Measurements from ENCODE around the gene C10orf67. TPM values are rescaled to one million over a fixed set of nuclear protein-coding genes. Genes with fewer than 3 reads are reported as not detected.
"Not testable (repeated sequence)": the region's sequence is repeated elsewhere in the genome, so short reads cannot be mapped to it uniquely, and the experiment has no call there.

The C10orf67 gene
- total RNA-seq, 1 experiment from 2014 or later = 0.15 TPM

GRCh38 chr10:23258516-23258915 lies 86.1 kb downstream of the C10orf67 start:
- Histone ChIP-seq H3K79me2 (ENCODE audit: low read length) (no peaks in the 10 kb centered on the region), H3K9me2 (replicated peaks; ENCODE audit: low read length) (no peaks in the 10 kb centered on the region), H3K36me3 (ENCODE audit: low read depth, low read length) (no peaks in the 10 kb centered on the region), H3K27me3 (ENCODE audit: low read length) (peaks cover 38% of the 10 kb centered on the region), H3K4me2 (ENCODE audit: low read length) (no peak overlapping the region), H2AFZ (ENCODE audit: low read length) (no peak overlapping the region), H3K27ac (ENCODE audit: low read length) (no peak overlapping the region), H4K20me1 (ENCODE audit: low read length) (no peaks in the 10 kb centered on the region), H3K4me1 (ENCODE audit: insufficient read depth, low read length) (no peaks in the 10 kb centered on the region), H3K4me3 (ENCODE audit: low read length) (no peak overlapping the region), H3F3A (ENCODE audit: low read length, unreplicated experiment) (no peaks in the 10 kb centered on the region), H3K9ac (ENCODE audit: low read length) (no peak overlapping the region), H3K9me3 (ENCODE audit: low read length) (no peaks in the 10 kb centered on the region)
- no TSS peak for BruUV-seq (replicated peaks)
- POLR2A ChIA-PET (ENCODE audit: unreplicated experiment) = no interaction called here
- DNase-seq (no peak), ATAC-seq (no peak)
- CTCF ChIA-PET = no interaction called here
- intact Hi-C loops (cut with micrococcal nuclease) = no loop called here
- no peak for TF ChIP-seq EZH2phosphoT487 (IDR thresholded peaks at IDR 0.05; ENCODE audit: borderline replicate concordance, low read length)
- no peak for TF ChIP-seq EZH2 (IDR thresholded peaks at IDR 0.05; ENCODE audit: low read length, unreplicated experiment)
- TF ChIP-seq CTCF (conservative IDR thresholded peaks at IDR 0.05; ENCODE audit: low read depth, low read length) = no peak

- Histone ChIP-seq H3F3A (ENCODE audit: low read length, unreplicated experiment) (no peaks in the 10 kb centered on the region), H3K36me3 (ENCODE audit: low read depth, low read length) (no peaks in the 10 kb centered on the region), H3K4me3 (ENCODE audit: low read length) (no peak overlapping the region), H3K27me3 (ENCODE audit: low read length) (peaks cover 12% of the 10 kb centered on the region), H2AFZ (ENCODE audit: low read length) (no peak overlapping the region), H3K9ac (ENCODE audit: low read length) (no peak overlapping the region), H3K9me3 (ENCODE audit: low read length) (no peaks in the 10 kb centered on the region), H3K4me2 (ENCODE audit: low read length) (no peak overlapping the region), H3K4me1 (ENCODE audit: insufficient read depth, low read length) (no peaks in the 10 kb centered on the region), H4K20me1 (ENCODE audit: low read length) (no peaks in the 10 kb centered on the region), H3K79me2 (ENCODE audit: low read length) (no peaks in the 10 kb centered on the region), H3K9me2 (replicated peaks; ENCODE audit: low read length) (no peaks in the 10 kb centered on the region), H3K27ac (ENCODE audit: low read length) (no peak overlapping the region)
- TF ChIP-seq CTCF (conservative IDR thresholded peaks at IDR 0.05; ENCODE audit: low read depth, low read length) = no peak
- TF ChIP-seq EZH2 (IDR thresholded peaks at IDR 0.05; ENCODE audit: low read length, unreplicated experiment) = no peak
- TF ChIP-seq EZH2phosphoT487 (IDR thresholded peaks at IDR 0.05; ENCODE audit: borderline replicate concordance, low read length) = no peak
- ChIA-PET CTCF (no interaction called here), POLR2A (ENCODE audit: unreplicated experiment) (no interaction called here)
- no peak for DNase-seq
- no peak for ATAC-seq
- BruUV-seq (replicated peaks) = no TSS peak
- intact Hi-C loops (cut with micrococcal nuclease) = no loop called here
These were observed 90.8 kb downstream of the C10orf67 start for GRCh38 chr10:23253780-23254179.

GRCh38 chr10:23252859-23253258 lies 91.7 kb downstream of the C10orf67 start:
- BruUV-seq (replicated peaks); H3K36me3 ChIP-seq (ENCODE audit: low read depth, low read length); H3F3A ChIP-seq (ENCODE audit: low read length, unreplicated experiment); H3K9me2 ChIP-seq (replicated peaks; ENCODE audit: low read length); H4K20me1 ChIP-seq (ENCODE audit: low read length); intact Hi-C loops (cut with micrococcal nuclease); POLR2A ChIA-PET (ENCODE audit: unreplicated experiment); H2AFZ ChIP-seq (ENCODE audit: low read length); H3K4me3 ChIP-seq (ENCODE audit: low read length); H3K4me2 ChIP-seq (ENCODE audit: low read length); DNase-seq; ATAC-seq; H3K27ac ChIP-seq (ENCODE audit: low read length); H3K9me3 ChIP-seq (ENCODE audit: low read length); H3K9ac ChIP-seq (ENCODE audit: low read length); H3K79me2 ChIP-seq (ENCODE audit: low read length); CTCF ChIA-PET; H3K4me1 ChIP-seq (ENCODE audit: insufficient read depth, low read length): not testable (repeated sequence)
- peaks cover 18% of the 10 kb centered on the region for H3K27me3 ChIP-seq (ENCODE audit: low read length)

GRCh38 chr10:23241779-23242178 lies 102.8 kb downstream of the C10orf67 start:
- BruUV-seq (replicated peaks); H3K4me3 ChIP-seq (ENCODE audit: low read length); H3K9me2 ChIP-seq (replicated peaks; ENCODE audit: low read length); ATAC-seq; H3K9ac ChIP-seq (ENCODE audit: low read length); H3K79me2 ChIP-seq (ENCODE audit: low read length); H3K36me3 ChIP-seq (ENCODE audit: low read depth, low read length); H3F3A ChIP-seq (ENCODE audit: low read length, unreplicated experiment); H3K4me2 ChIP-seq (ENCODE audit: low read length); H2AFZ ChIP-seq (ENCODE audit: low read length); H4K20me1 ChIP-seq (ENCODE audit: low read length); CTCF ChIA-PET; POLR2A ChIA-PET (ENCODE audit: unreplicated experiment); DNase-seq; H3K4me1 ChIP-seq (ENCODE audit: insufficient read depth, low read length); H3K9me3 ChIP-seq (ENCODE audit: low read length); intact Hi-C loops (cut with micrococcal nuclease); H3K27ac ChIP-seq (ENCODE audit: low read length): not testable (repeated sequence)
- H3K27me3 ChIP-seq (ENCODE audit: low read length) = peaks cover 31% of the 10 kb centered on the region; the same call in 1 of the 2 replicates
